Activated CD8-positive, alpha-beta memory T cell treated with anti-CD3 and anti-CD28 coated beads, Interleukin-2, amount 50 U/mL, for 4 hours (primary cell): ENCODE data around the gene UBE2L6.
"Not testable (repeated sequence)": the region's sequence is repeated elsewhere in the genome, so short reads cannot be mapped to it uniquely, and the experiment has no call there.

Experiments
- DNase-seq: peaks from one replicate; pipeline ENCODE4 v3.0.0-alpha.2; 2020

Gene UBE2L6

DNA sequence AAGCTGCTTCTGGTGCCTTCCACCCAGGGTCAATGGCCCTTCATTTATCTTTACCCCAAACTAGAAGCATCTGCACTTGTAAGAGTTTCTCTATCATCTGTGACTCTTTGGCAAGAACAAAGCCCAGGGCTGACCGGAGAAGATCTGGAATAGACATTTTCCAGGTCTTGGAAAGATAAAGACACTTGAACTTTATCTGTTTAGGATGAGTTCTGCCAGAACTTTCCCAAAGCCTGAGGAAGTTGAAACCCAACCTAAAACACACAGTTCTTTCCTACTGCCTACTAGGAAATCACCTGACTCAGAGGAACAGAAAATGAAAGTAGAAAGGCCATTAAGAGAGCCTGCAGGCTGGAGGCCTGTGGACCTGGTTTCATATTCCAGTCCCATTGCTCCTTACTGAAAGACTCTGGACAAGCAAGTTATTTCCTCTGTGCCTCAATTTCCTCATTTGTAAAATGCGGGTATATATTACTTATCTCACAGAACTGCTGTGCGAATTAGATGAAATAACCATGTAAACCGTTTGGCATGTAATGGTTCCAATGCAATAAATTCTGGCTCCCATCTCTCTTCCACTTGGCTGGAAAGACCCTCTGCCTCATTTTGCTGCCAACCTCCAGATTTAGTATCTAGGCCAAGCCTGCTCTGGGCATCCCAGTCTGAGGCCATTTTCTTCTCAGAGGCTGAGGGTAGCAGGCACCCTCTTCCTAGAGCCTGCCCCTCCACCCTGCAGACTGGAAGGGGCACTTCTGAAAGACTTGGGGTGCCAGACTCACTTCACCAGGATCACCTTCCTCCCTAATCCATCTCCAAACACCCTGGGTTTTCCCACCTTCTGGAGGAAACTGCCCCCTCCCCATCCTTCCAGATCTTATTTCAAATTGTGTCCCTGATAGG lies 1.2 kb downstream of the UBE2L6 start:
- no peak for DNase-seq

DNA sequence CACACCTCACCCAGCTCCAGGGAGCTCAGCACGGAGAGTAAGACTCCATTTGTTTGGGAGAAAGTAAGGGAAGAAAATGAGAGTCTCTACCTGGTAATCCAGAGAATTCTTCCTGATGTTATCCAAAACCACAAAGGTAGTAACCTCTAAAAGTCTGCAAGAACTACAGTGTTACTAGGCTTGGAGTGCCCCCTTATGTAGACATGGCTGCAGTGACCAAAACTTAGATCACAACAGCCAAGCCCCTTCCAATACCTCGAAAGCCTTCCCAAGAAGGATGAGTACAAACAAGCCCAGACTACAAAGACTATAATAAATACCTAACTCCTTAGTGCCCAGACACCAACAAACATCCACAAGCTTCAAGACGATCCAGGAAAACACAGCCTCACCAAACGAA lies 4.9 kb downstream of the UBE2L6 start:
- no peak for DNase-seq

DNA sequence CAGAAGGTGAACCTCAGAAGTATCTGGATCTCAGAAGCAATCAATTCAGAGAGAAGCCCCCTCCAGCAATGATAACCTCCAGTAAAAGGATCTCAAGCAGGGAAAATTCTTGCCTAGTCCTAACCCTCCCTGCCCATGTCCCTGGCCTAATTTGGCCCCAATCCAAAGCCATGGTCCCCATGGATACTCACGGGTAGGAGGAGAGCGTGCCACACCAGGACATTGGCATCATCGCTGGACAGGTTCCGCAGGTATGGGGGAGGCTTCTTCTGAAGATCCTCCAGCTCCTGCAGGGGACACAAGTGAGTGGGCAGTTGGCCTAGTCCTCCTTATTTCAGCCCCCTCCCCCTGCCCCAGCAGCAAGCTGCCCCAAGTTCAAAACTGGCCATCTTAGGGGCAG lies 7.3 kb downstream of the UBE2L6 start:
- DNase-seq = no peak

DNA sequence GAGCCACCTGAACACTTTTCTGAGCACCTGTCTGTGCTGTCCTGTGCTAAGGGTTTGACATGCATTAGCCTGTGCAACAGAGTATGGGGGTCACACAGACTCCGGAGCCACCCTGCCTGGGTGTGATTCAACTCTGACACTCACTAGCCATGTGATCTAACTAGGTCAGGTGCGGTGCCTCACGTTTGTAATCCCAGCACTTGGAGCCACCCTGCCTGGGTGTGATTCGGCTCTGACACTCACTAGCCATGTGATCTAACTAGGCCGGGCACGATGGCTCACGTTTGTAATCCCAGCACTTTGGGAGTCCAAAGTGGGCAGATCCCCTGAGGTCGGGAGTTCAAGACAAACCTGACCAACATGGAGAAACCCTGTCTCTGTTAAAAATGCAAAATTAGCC lies 11.4 kb downstream of the UBE2L6 start:
- DNase-seq = no peak

DNA sequence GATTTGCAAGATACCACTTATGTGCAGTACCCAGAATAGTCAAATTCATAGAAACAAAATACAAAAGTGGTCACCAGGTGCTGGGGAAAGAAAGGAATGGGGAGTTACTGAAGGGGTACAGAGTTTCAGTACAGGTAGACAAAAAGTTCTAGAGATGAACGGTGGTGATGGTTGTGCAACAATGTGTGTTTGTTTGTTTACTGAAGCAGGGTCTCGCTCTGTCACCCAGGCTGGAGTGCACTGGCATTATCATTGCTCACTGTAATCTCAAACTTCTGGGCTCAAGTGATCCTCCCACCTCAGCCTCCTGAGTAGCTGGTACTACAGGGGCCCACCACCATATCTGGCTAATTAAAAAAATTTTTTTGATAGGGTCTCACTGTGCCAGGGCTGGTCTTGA lies 12.1 kb downstream of the UBE2L6 start:
- DNase-seq = no peak

GRCh38 chr11:57552479-57552878 lies 15.0 kb downstream of the UBE2L6 start:
- no peak for DNase-seq

DNA sequence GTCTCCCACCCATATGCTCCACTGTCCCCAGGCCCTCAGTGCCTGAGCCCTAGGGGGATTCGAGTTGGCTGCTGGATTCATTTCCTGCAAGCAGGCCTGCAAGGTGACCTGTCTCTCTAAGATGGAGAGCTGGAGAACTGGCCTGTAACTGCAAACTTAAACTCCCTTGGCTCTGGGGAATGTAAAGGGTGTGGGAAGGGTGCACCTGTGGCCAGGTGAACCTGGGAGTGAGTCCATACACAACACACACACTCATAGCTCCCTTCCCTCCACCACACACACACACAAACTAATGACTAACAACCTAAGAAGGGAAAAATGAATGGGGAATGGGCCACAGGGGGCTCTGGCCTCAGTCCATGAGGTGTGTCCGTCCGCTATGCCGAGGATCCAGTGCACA lies 15.5 kb downstream of the UBE2L6 start:
- DNase-seq = no peak

- DNase-seq = no peak
Measured at GRCh38 chr11:57549983-57550382, 17.5 kb downstream of the UBE2L6 start.

- DNase-seq = no peak
Measured at GRCh38 chr11:57547854-57548377, 19.6 kb downstream of the UBE2L6 start.

GRCh38 chr11:57546869-57547475 lies 20.5 kb downstream of the UBE2L6 start:
- no peak for DNase-seq

- DNase-seq = no peak
Measured at GRCh38 chr11:57546451-57546850, 21.0 kb downstream of the UBE2L6 start.

DNA sequence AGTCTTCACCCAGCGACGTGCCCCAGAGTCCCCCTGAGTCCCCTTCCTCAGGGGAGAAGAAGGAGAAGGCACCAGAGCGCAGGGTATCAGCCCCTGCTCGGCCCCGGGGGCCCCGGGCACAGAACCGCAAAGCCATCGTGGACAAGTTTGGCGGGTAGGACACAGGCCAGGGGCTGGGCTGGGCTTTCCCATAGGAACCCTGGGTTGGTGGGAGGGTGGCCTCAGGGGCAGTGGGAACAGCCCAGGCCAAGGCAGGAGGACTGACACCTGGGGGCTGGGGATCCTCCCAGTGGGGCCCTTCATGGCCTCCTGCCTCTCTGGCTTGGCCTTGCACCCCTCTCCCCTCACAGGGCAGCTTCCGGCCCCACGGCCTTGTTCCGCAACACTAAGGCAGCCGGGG lies 21.6 kb downstream of the UBE2L6 start:
- no peak for DNase-seq

- no peak for DNase-seq
Measured at GRCh38 chr11:57544566-57544965, 22.9 kb downstream of the UBE2L6 start.

DNA sequence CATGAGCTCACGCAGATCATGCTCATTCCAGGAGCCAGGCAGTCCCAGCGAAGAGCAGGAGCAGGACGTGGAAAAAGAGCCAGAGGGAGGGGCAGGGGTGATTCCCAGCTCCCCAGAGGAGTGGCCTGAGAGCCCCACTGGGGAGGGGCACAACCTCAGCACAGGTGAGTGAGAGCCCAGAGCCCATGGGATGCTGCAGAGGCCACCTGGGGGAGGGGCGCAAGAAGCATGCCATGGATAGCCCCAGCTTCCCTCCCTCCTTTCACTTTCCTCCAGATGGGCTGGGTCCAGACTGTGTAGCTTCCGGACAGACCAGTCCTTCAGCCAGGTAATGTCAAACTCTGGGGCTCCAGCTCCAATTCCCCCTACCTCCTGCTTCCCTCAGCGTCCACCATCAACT lies 23.9 kb downstream of the UBE2L6 start:
- DNase-seq = no peak

DNA sequence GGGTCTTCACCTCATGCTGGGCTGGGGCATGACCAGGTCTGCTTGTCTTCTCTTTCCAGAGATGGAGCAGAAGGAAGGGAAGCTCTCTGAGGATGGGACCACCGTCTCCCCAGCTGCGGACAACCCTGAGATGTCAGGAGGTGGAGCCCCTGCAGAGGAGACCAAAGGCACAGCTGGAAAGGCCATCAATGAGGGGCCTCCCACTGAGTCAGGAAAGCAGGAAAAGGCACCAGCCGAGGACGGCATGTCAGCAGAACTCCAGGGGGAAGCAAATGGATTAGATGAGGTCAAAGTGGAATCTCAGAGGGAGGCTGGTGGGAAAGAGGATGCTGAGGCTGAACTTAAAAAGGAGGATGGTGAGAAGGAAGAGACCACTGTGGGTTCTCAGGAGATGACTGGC lies 24.9 kb downstream of the UBE2L6 start:
- DNase-seq = no peak

DNA sequence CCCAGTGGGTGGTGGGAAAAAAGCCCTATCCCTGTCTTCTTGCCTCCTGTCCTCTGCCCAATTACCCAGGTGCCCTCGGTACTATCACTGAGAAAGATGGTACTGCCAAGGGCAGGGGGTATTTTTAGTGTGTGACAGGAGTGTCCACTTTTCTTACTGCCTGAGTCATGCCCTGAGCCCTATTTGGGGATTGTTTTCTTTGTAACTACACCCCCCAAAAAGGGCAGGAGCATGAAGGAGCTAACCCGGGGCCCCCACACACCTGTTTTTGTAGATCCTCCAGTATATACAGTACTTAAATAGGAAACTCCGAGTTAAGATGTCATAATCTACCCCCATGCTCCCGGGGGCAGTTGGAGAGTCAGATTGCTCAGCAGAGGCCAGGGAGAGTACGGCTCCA lies 26.3 kb downstream of the UBE2L6 start:
- DNase-seq = no peak

- DNase-seq = no peak
Measured at GRCh38 chr11:57539342-57539741, 28.1 kb downstream of the UBE2L6 start.

DNA sequence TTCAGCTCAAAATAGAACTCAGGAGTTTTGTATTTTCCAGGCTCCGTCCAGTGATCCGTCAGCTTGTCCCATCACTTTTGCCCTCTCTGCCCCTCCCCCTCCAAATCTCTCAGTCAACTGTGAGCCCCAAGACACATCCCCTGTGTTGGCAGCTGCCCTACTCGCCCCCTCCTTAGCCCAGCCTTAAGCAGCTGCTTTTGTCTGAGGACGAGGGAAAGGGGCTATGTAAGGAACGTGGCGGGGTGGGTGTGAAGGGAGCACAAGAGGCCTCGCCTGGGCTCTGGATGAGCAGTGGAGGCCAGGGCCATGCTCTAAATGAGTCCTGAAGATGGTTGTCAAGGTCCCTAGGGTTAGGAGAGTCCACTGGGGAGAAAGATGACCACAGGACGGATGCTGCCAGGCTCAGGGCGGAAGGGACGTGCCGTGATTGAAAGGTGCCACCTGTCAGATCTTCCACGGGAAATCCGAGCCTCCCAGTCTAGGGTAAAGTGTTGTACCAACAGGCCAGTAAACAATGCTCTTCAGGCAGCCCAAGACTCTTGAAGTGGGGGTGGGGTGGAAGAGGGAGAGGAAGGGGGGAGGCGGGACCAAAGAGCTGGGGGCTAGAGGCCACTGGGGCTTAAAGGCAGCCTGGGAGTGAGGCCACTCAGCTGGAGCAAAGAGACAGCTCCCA lies 30.4 kb downstream of the UBE2L6 start, which contains the start of gene SMTNL1:
TSS of gene SMTNL1 (plus strand) at position 649 of the 673 bp plus-strand sequence. CDS start 5,048 bp downstream, outside the sequence.
- DNase-seq = no peak

- DNase-seq = not testable (repeated sequence)
Measured at GRCh38 chr11:57534449-57534848, 33.0 kb downstream of the UBE2L6 start.

GRCh38 chr11:57530596-57531507 lies 36.6 kb downstream of the UBE2L6 start, which contains the start of gene TIMM10:
TSS of gene TIMM10 (minus strand) at chr11:57530754. CDS start at chr11:57530189, 565 bp downstream.
- peak; percentile 91 for DNase-seq

DNA sequence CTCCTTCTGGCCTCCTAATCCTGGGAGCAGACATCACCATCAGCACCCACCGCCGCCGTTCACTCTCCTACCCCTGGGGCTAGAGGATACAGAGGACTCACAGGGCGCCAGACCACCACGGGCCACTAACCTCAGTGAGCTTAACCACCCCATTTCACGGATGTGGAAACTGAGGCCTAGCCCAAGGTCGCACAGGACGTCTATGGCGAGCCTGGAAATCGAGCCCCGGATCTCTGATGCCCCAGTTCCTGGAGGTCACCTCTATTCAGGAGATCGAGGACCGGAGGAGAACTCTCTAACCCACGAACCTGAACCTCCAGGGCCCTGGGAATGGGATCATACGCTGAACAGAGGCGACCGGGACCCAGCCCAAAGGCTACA lies 37.3 kb downstream of the UBE2L6 start:
- no peak for DNase-seq

DNA sequence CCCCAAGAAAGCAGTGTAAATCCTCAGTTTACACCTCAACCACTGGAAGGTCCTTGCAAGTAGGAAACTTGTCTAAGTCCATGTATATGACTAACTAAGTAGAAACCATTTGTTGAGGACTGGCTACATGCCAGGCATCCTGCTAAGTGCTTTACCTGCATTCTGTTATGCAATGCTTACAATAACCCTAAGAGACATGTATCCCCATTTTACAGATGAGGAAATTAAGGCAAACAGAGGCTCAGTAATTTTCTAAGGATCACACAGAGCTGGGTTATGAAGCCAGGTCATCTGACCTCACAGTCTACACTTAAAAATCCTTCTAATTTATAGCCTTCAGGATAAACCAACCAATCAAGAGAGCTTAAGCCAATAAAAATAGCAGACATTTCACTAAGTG lies 38.5 kb downstream of the UBE2L6 start:
- DNase-seq = no peak
